Measurements from ENCODE around the gene PDE3A. TPM values are rescaled to one million over a fixed set of nuclear protein-coding genes. Genes with fewer than 3 reads are reported as not detected.
A peak's percentile ranks its signal among the peaks of the same experiment; 100 is the strongest.

PDE3A gene
- total and polyA plus RNA-seq, 2 of the 4 experiments (the other 2 are of a cell fraction) = 0.09 to 0.18 TPM

DNA sequence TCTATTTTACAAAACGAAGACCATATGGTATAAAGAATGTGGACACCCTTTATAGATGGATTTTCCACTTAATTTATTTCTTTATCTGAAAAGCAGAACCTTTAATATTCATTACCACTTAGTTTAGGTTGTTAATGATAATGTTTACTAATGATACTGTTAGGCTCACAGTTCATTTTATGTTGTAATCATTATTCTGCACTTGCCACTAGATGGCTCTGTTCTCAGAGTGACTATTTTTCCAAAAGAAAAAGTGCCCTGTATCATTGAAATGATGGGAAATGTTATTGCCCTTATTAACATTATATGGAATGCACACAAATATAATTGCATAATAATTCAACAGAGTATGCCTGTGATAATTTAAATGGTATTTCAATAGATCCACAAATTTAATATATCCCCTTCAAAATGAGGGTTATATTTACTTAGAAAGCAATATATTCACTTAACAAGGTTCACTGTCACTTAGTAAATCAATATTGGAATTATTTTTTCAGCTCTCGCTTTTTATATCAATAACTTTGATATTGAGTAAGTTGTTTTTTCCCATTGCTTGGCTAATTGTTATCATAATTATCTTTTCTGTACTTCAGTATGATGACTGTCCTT, 95.7 kb downstream of the PDE3A start:
- no peaks in the 10 kb centered on the region for H3K79me1 ChIP-seq (ENCODE audit: low read depth in 1 of 2, low read length in 2 of 2)
- POLR2A ChIA-PET (ENCODE audit: unreplicated experiment) = no interaction called here
- peak; percentile 16 for DNase-seq
- H3K36me3 ChIP-seq (ENCODE audit: control insufficient read depth, insufficient read depth, low read length) = no peaks in the 10 kb centered on the region
- H2BK5ac ChIP-seq (ENCODE audit: low read depth, low read length, poor library complexity, severe bottlenecking) = no peak overlapping the region
- H3K27me3 ChIP-seq (ENCODE audit: control insufficient read depth, insufficient read depth, low read length) = no peaks in the 10 kb centered on the region
- H3K9me3 ChIP-seq (ENCODE audit: control insufficient read depth, insufficient read depth, low read length) = no peaks in the 10 kb centered on the region
- no peak overlapping the region for H2BK120ac ChIP-seq (ENCODE audit: low read depth, low read length)
- H4K91ac ChIP-seq (ENCODE audit: insufficient read depth, low read depth, low read length) = no peak overlapping the region
- in situ Hi-C loops (cut with MboI; ENCODE audit: low sequenced_read_pairs) (loop anchor here (10.0 to 25.0 kb wide), 2 partner anchors 131 to 698 kb away; no protein-coding TSS in a partner anchor), intact Hi-C loops (cut with micrococcal nuclease) (loop anchor here (1.0 to 10.0 kb wide), 3 partner anchors 85 to 549 kb away; no protein-coding TSS in a partner anchor), dilution Hi-C loops (cut with HindIII; ENCODE audit: low sequenced_read_pairs, unreplicated experiment) (no loop called here)
- no peak overlapping the region for H2BK15ac ChIP-seq (ENCODE audit: low read depth, low read length)
- ATAC-seq (ENCODE audit: low read depth) = peak; percentile 56
- no peak overlapping the region for H3K27ac ChIP-seq (ENCODE audit: insufficient read depth, low read length)
- no peak overlapping the region for H3K4ac ChIP-seq (ENCODE audit: low read depth, low read length)
- BruUV-seq (replicated peaks) = no TSS peak
- no peak overlapping the region for H3K14ac ChIP-seq (replicated peaks; ENCODE audit: low read depth, low read length)
- no CpG with 5 or more reads among the region's 2 CpGs for WGBS, 2 experiments (ENCODE audit: extremely low coverage in 2 of 2, insufficient read length in 1 of 2)
- H2AFZ ChIP-seq (replicated peaks; ENCODE audit: low read length, poor library complexity) = no peak overlapping the region
- no peak overlapping the region for H3K4me2 ChIP-seq (ENCODE audit: low read depth, low read length)
- no peak overlapping the region for H3K23ac ChIP-seq (ENCODE audit: low read depth, low read length)
- peak; percentile 66 for TF ChIP-seq SMC3 (IDR thresholded peaks at IDR 0.05; ENCODE audit: low read depth, low read length)
- no peak for TF ChIP-seq MAFK (IDR thresholded peaks at IDR 0.05; ENCODE audit: low read depth, low read length)
- peak; percentile 60 for TF ChIP-seq RAD21 (IDR thresholded peaks at IDR 0.05; ENCODE audit: low read length)
- peak; percentile 28; the same call in 1 of the 2 replicates for TF ChIP-seq CEBPB (IDR thresholded peaks at IDR 0.05; ENCODE audit: low read depth, low read length)
- TF ChIP-seq, protein P1, sequence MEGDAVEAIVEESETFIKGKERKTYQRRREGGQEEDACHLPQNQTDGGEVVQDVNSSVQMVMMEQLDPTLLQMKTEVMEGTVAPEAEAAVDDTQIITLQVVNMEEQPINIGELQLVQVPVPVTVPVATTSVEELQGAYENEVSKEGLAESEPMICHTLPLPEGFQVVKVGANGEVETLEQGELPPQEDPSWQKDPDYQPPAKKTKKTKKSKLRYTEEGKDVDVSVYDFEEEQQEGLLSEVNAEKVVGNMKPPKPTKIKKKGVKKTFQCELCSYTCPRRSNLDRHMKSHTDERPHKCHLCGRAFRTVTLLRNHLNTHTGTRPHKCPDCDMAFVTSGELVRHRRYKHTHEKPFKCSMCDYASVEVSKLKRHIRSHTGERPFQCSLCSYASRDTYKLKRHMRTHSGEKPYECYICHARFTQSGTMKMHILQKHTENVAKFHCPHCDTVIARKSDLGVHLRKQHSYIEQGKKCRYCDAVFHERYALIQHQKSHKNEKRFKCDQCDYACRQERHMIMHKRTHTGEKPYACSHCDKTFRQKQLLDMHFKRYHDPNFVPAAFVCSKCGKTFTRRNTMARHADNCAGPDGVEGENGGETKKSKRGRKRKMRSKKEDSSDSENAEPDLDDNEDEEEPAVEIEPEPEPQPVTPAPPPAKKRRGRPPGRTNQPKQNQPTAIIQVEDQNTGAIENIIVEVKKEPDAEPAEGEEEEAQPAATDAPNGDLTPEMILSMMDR (conservative IDR thresholded peaks at IDR 0.05; ENCODE audit: low read depth, low read length) = peak; percentile 63
- no peak overlapping the region for H2AK9ac ChIP-seq (replicated peaks; ENCODE audit: low read depth, low read length, poor library complexity)
- no peak overlapping the region for H4K8ac ChIP-seq (ENCODE audit: low read depth in 2 of 2, low read length in 2 of 2)
- no peak overlapping the region for H3K9ac ChIP-seq (ENCODE audit: low read depth, low read length)
- H3K4me3 ChIP-seq (ENCODE audit: insufficient read depth, low read depth, low read length) = no peak overlapping the region
- no peak overlapping the region for H4K5ac ChIP-seq (ENCODE audit: low read depth, low read length)
- CTCF ChIA-PET = no interaction called here
- no peak overlapping the region for H2BK20ac ChIP-seq (ENCODE audit: low read depth, low read length)
- H3K4me1 ChIP-seq (ENCODE audit: control insufficient read depth, insufficient read depth, low read length) = peaks cover 5% of the 10 kb centered on the region; the same call in 1 of the 2 replicates
- H3K56ac ChIP-seq (ENCODE audit: extremely low read depth, insufficient read depth, low read length) = no peak overlapping the region
- H2AK5ac ChIP-seq (ENCODE audit: low read depth, low read length) = no peak overlapping the region
- H4K20me1 ChIP-seq (ENCODE audit: insufficient read depth, low read length) = no peaks in the 10 kb centered on the region
- no peaks in the 10 kb centered on the region for H3K9me1 ChIP-seq (ENCODE audit: insufficient read depth, low read length)
- H3K18ac ChIP-seq (ENCODE audit: low read depth, low read length) = no peak overlapping the region

Measured in IMR-90 (cell line).